Upper lobe of right lung (tissue), 1 donor: Measurements from ENCODE around the gene STARD8. TPM values are rescaled to one million over a fixed set of nuclear protein-coding genes. Genes with fewer than 3 reads are reported as not detected.
A peak's percentile ranks its signal among the peaks of the same experiment; 100 is the strongest.

ENCODE experiments used
- ATAC-seq: fragments of 200-7000 bp; cut with Tn5 transposase; one replicate; pipeline ENCODE4 v1.9.1; 2020; ENCODE audit warnings: mild to moderate bottlenecking, moderate library complexity
- DNase-seq: peaks from one replicate; pipeline ENCODE4 v3.0.0-alpha.2; 2020
- H3K27ac ChIP-seq: fragments of 200-600 bp; one replicate; pipeline ENCODE4 v1.8.0; 2022
- H3K27me3 ChIP-seq: fragments of 200-600 bp; one replicate; pipeline ENCODE4 v1.8.0; 2022; ENCODE audit warnings: mild to moderate bottlenecking
- H3K36me3 ChIP-seq: fragments of 200-600 bp; one replicate; pipeline ENCODE4 v1.8.0; 2022
- H3K4me1 ChIP-seq: fragments of 200-600 bp; one replicate; pipeline ENCODE4 v1.8.0; 2022
- H3K4me3 ChIP-seq: fragments of 200-600 bp; one replicate; pipeline ENCODE4 v1.8.0; 2022; ENCODE audit warnings: mild to moderate bottlenecking
- H3K9me3 ChIP-seq: fragments of 200-600 bp; one replicate; pipeline ENCODE4 v1.8.0; 2022
- intact Hi-C: fragments of 100-400 bp; cut with DNase I; formaldehyde crosslinking; loops from one replicate; pipeline ENCODE4 v1.11.0; 2022
- total RNA-seq: library from RNA; stranded (reverse); fragmentation: NEBNext Ultra II Directional; extraction: Animal tissue kit (Norgen Biotek cat#: 25700); gene quantifications from one replicate; pipeline ENCODE4 v1.2.1, GENCODE V29; 2021
- TF ChIP-seq, protein P1 (sequence below): fragments of 200-600 bp; IDR thresholded peaks from one replicate; pipeline ENCODE4 v1.8.0; 2022; ENCODE audit warnings: antibody characterized with exemption
- donor health status: DM: no; HTN: yes; CAD: no; lungs with severe emphysema.

STARD8 gene
- total RNA-seq, 1 donor from 2014 or later: 39.4 TPM

- H3K4me3 ChIP-seq: peak overlapping the region; percentile 60
- H3K4me1 ChIP-seq: no peaks in the 10 kb centered on the region
- H3K27me3 ChIP-seq: no peaks in the 10 kb centered on the region
- TF ChIP-seq, protein P1, sequence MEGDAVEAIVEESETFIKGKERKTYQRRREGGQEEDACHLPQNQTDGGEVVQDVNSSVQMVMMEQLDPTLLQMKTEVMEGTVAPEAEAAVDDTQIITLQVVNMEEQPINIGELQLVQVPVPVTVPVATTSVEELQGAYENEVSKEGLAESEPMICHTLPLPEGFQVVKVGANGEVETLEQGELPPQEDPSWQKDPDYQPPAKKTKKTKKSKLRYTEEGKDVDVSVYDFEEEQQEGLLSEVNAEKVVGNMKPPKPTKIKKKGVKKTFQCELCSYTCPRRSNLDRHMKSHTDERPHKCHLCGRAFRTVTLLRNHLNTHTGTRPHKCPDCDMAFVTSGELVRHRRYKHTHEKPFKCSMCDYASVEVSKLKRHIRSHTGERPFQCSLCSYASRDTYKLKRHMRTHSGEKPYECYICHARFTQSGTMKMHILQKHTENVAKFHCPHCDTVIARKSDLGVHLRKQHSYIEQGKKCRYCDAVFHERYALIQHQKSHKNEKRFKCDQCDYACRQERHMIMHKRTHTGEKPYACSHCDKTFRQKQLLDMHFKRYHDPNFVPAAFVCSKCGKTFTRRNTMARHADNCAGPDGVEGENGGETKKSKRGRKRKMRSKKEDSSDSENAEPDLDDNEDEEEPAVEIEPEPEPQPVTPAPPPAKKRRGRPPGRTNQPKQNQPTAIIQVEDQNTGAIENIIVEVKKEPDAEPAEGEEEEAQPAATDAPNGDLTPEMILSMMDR: no peak
- ATAC-seq: peak; percentile 91
- peak overlapping the region; percentile 80 for H3K27ac ChIP-seq
- peak; percentile 87 for DNase-seq
- H3K9me3 ChIP-seq: no peaks in the 10 kb centered on the region
- H3K36me3 ChIP-seq: no peaks in the 10 kb centered on the region
- intact Hi-C loops: no loop called here
Observed at GRCh38 chrX:68693481-68694434, 46.3 kb downstream of the STARD8 start.

GRCh38 chrX:68694435-68695205 is 47.2 kb downstream of the STARD8 start:
- DNase-seq (no peak), ATAC-seq (peak; percentile 47)
- Histone ChIP-seq H3K36me3 (no peaks in the 10 kb centered on the region), H3K4me3 (peak overlapping the region; percentile 60), H3K27ac (peak overlapping the region; percentile 80), H3K27me3 (no peaks in the 10 kb centered on the region), H3K9me3 (no peaks in the 10 kb centered on the region), H3K4me1 (no peaks in the 10 kb centered on the region)
- TF ChIP-seq, protein P1: no peak
- intact Hi-C loops: no loop called here

- intact Hi-C loops: no loop called here
- peak overlapping the region; percentile 60 for H3K4me3 ChIP-seq
- no peaks in the 10 kb centered on the region for H3K27me3 ChIP-seq
Observed at GRCh38 chrX:68695206-68695845, 47.9 kb downstream of the STARD8 start.

DNA sequence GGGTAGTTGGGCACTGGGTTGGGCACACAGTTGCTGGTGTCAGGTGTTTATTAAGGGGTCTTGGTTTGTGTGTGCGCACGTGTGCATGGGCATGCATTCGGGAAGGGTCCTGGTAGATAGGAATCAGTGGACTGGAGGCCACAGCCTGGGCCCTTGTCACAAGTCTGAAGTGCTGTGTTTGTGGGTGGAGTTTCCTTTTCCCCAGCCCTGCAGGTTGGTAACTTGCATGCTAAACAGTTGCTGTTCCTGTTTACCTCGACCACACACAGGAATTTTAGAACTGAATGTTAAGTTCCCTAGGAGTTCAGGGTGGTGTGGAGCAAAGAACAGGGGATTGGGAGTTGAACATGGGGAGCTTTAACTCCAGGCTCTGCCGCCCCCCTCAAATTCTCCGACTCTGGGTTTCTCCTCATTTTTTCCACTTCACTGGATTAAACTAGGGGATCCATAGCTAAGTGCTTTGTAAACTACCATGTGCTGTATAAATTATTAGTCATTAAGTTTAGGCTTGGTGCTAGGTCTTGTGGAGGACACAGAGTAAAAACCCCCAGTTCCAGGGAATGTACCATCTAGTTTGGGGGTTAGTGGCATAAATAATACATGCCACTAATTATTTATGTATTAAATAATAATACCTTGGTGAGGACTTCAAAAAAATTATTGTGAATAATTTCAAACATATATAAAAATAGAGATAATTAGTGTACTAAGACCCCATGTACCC is 49.0 kb downstream of the STARD8 start:
- no peaks in the 10 kb centered on the region for H3K9me3 ChIP-seq
- intact Hi-C loops: no loop called here
- H3K4me3 ChIP-seq: peak overlapping the region; percentile 60
- no peaks in the 10 kb centered on the region for H3K4me1 ChIP-seq
- no peaks in the 10 kb centered on the region for H3K36me3 ChIP-seq
- H3K27me3 ChIP-seq: no peaks in the 10 kb centered on the region
- DNase-seq (no peak), ATAC-seq (peak; percentile 28)
- H3K27ac ChIP-seq: peak overlapping the region; percentile 55
- TF ChIP-seq, protein P1: no peak

More at GRCh38 chrX:68695206-68695845, 47.9 kb downstream of the STARD8 start:
- no peaks in the 10 kb centered on the region for H3K9me3 ChIP-seq
- TF ChIP-seq, protein P1: no peak
- no peak for DNase-seq
- peak overlapping the region; percentile 55 for H3K27ac ChIP-seq
- no peaks in the 10 kb centered on the region for H3K4me1 ChIP-seq
- no peak for ATAC-seq
- no peaks in the 10 kb centered on the region for H3K36me3 ChIP-seq

- DNase-seq: no peak
- ATAC-seq: no peak
- H3K27ac ChIP-seq: peak overlapping the region; percentile 42
Observed at GRCh38 chrX:68697036-68697435, 49.6 kb downstream of the STARD8 start.

More at GRCh38 chrX:68697036-68697435, 49.6 kb downstream of the STARD8 start:
- H3K36me3 ChIP-seq: no peaks in the 10 kb centered on the region
- no peak overlapping the region for H3K4me3 ChIP-seq
- intact Hi-C loops: no loop called here
- no peaks in the 10 kb centered on the region for H3K4me1 ChIP-seq
- H3K9me3 ChIP-seq: no peaks in the 10 kb centered on the region
- no peaks in the 10 kb centered on the region for H3K27me3 ChIP-seq
- TF ChIP-seq, protein P1: no peak
